Hepatic stellate cell (primary cell): Measurements from ENCODE around the gene KMT2C.
A peak's percentile ranks its signal among the peaks of the same experiment; 100 is the strongest.

ENCODE experiments used
- DNase-seq: peaks from one replicate; pipeline ENCODE4 v3.0.0; 2011; ENCODE audit warnings: low spot score

KMT2C gene

GRCh38 chr7:152200395-152200794 is 235.4 kb downstream of the KMT2C start:
- DNase-seq, result no peak

- DNase-seq, result no peak
Measured at GRCh38 chr7:152196391-152196790, 239.4 kb downstream of the KMT2C start.

GRCh38 chr7:152193880-152194279 is 241.9 kb downstream of the KMT2C start:
- no peak for DNase-seq

- DNase-seq, result no peak
Measured at GRCh38 chr7:152189061-152189460, 246.7 kb downstream of the KMT2C start.

- no peak for DNase-seq
Measured at GRCh38 chr7:152185558-152185957, 250.2 kb downstream of the KMT2C start.

- no peak for DNase-seq
Measured at GRCh38 chr7:152180587-152180986, 255.2 kb downstream of the KMT2C start.

- DNase-seq, result no peak
Measured at GRCh38 chr7:152180048-152180447, 255.8 kb downstream of the KMT2C start.

GRCh38 chr7:152178405-152179058 is 257.3 kb downstream of the KMT2C start:
- no peak for DNase-seq

GRCh38 chr7:152177681-152178404 is 258.0 kb downstream of the KMT2C start:
- DNase-seq, result no peak

GRCh38 chr7:152176797-152177196 is 259.0 kb downstream of the KMT2C start:
- no peak for DNase-seq

- no peak for DNase-seq
Measured at GRCh38 chr7:152173372-152174070, 262.3 kb downstream of the KMT2C start.

GRCh38 chr7:152162287-152162686 is 273.5 kb downstream of the KMT2C start:
- DNase-seq, result no peak

- no peak for DNase-seq
Measured at GRCh38 chr7:152161171-152161570, 274.6 kb downstream of the KMT2C start.

GRCh38 chr7:152158801-152159587 is 276.8 kb downstream of the KMT2C start:
- no peak for DNase-seq

- no peak for DNase-seq
Measured at GRCh38 chr7:152152267-152152666, 283.5 kb downstream of the KMT2C start.

GRCh38 chr7:152149363-152149762 is 286.4 kb downstream of the KMT2C start:
- DNase-seq, result no peak

- no peak for DNase-seq
Measured at GRCh38 chr7:152148706-152149105, 287.1 kb downstream of the KMT2C start.

- peak; percentile 34 for DNase-seq
Measured at GRCh38 chr7:152145853-152146466, 289.8 kb downstream of the KMT2C start.

- no peak for DNase-seq
Measured at GRCh38 chr7:152144557-152145245, 291.1 kb downstream of the KMT2C start.

- DNase-seq, result no peak
Measured at GRCh38 chr7:152142976-152143595, 292.7 kb downstream of the KMT2C start.

GRCh38 chr7:152140560-152140959 is 295.2 kb downstream of the KMT2C start:
- DNase-seq, result no peak
